Vagina (tissue), 2 donors: ENCODE measurements around the gene HNRNPH2.

Experiments
- CTCF ChIP-seq, 3 experiments: fragments of 450-650 bp in 2 of 3; fragments of 200-600 bp in 1 of 3; sonication (generic) in 1 of 3; IDR thresholded peaks; one replicate each; pipeline ENCODE4 v1.5.1; 2017 to 2019; ENCODE audit warnings: antibody characterized with exemption in 3 of 3, mild to moderate bottlenecking in 2 of 3, moderate library complexity in 2 of 3
- POLR2A ChIP-seq, 2 donors: fragments of 450-650 bp; IDR thresholded peaks; one replicate each; pipeline ENCODE4 v1.6.1; 2017; ENCODE audit warnings: antibody characterized with exemption in 2 of 2, mild to moderate bottlenecking in 2 of 2, moderate library complexity in 2 of 2

- TF ChIP-seq CTCF (IDR thresholded peaks at IDR 0.05) (no peak), POLR2A (IDR thresholded peaks at IDR 0.05) (no peak)
Observed at GRCh38 chrX:101365301-101365795, 42.7 kb upstream of the HNRNPH2 start.
